ENCODE data around the gene PIK3R2. TPM values are rescaled to one million over a fixed set of nuclear protein-coding genes. Genes with fewer than 3 reads are reported as not detected.
"Not testable (repeated sequence)": the region's sequence is repeated elsewhere in the genome, so short reads cannot be mapped to it uniquely, and the experiment has no call there.

The PIK3R2 gene
- total RNA-seq, 1 donor from 2014 or later: 16.6 TPM

GRCh38 chr19:18152442-18152816 lies 534 bp upstream of the PIK3R2 start:
- intact Hi-C loops (cut with micrococcal nuclease): loop anchor here (1.0 to 5.0 kb wide), 5 partner anchors 9 to 145 kb away; partner anchors contain the start of gene ARRDC2

- intact Hi-C loops (cut with micrococcal nuclease): loop anchor here (5.0 kb wide), 1 partner anchor 146 kb away; the partner anchor contains the start of gene ARRDC2
Measured at GRCh38 chr19:18153556-18154134, 682 bp downstream of the PIK3R2 start.

GRCh38 chr19:18155095-18156087 lies 2.4 kb downstream of the PIK3R2 start:
- intact Hi-C loops (cut with micrococcal nuclease): no loop called here

GRCh38 chr19:18156268-18156667 lies 3.3 kb downstream of the PIK3R2 start:
- intact Hi-C loops (cut with micrococcal nuclease): no loop called here

GRCh38 chr19:18156841-18157464 lies 4.0 kb downstream of the PIK3R2 start:
- intact Hi-C loops (cut with micrococcal nuclease): no loop called here

GRCh38 chr19:18157465-18158063 lies 4.6 kb downstream of the PIK3R2 start:
- intact Hi-C loops (cut with micrococcal nuclease): no loop called here

- intact Hi-C loops (cut with micrococcal nuclease): no loop called here
Measured at GRCh38 chr19:18158467-18158866, 5.5 kb downstream of the PIK3R2 start.

- intact Hi-C loops (cut with micrococcal nuclease): not testable (repeated sequence)
Measured at GRCh38 chr19:18159059-18159616, 6.2 kb downstream of the PIK3R2 start.

- intact Hi-C loops (cut with micrococcal nuclease): no loop called here
Measured at GRCh38 chr19:18159810-18160209, 6.8 kb downstream of the PIK3R2 start.

- intact Hi-C loops (cut with micrococcal nuclease): no loop called here
Measured at GRCh38 chr19:18160493-18160970, 7.6 kb downstream of the PIK3R2 start.

GRCh38 chr19:18160971-18161635 lies 8.1 kb downstream of the PIK3R2 start:
- intact Hi-C loops (cut with micrococcal nuclease): loop anchor here (1.0 kb wide), 1 partner anchor 9 kb away; no protein-coding TSS in a partner anchor

- intact Hi-C loops (cut with micrococcal nuclease): loop anchor here (1.0 kb wide), 1 partner anchor 9 kb away; no protein-coding TSS in a partner anchor
Measured at GRCh38 chr19:18161636-18162002, 8.7 kb downstream of the PIK3R2 start.

- intact Hi-C loops (cut with micrococcal nuclease): no loop called here
Measured at GRCh38 chr19:18164072-18164471, 11.1 kb downstream of the PIK3R2 start.

GRCh38 chr19:18165794-18166544 lies 13.0 kb downstream of the PIK3R2 start:
- intact Hi-C loops (cut with micrococcal nuclease): no loop called here

- intact Hi-C loops (cut with micrococcal nuclease): no loop called here
Measured at GRCh38 chr19:18167011-18167410, 14.0 kb downstream of the PIK3R2 start.

GRCh38 chr19:18167975-18168645 lies 15.1 kb downstream of the PIK3R2 start:
- intact Hi-C loops (cut with micrococcal nuclease): loop anchor here (1.0 kb wide), 1 partner anchor 55 kb away; no protein-coding TSS in a partner anchor

- intact Hi-C loops (cut with micrococcal nuclease): loop anchor here (1.0 kb wide), 1 partner anchor 56 kb away; no protein-coding TSS in a partner anchor
Measured at GRCh38 chr19:18168673-18169381, 15.9 kb downstream of the PIK3R2 start.

- intact Hi-C loops (cut with micrococcal nuclease): no loop called here
Measured at GRCh38 chr19:18170714-18171255, 17.8 kb downstream of the PIK3R2 start.
